Superior temporal gyrus (tissue), 1 donor: Measurements from ENCODE around the gene DPYD.

ENCODE experiments used
- DNase-seq: peaks from one replicate; pipeline ENCODE4 v3.0.0-alpha.2; 2016; ENCODE audit errors: extremely low spot score

The DPYD gene

GRCh38 chr1:97202481-97203380 lies 718.1 kb downstream of the DPYD start:
- peak; percentile 38 for DNase-seq

- peak; percentile 15 for DNase-seq
These were observed 719.2 kb downstream of the DPYD start for GRCh38 chr1:97201641-97202040.

GRCh38 chr1:97200595-97200994 lies 720.2 kb downstream of the DPYD start:
- DNase-seq, result no peak

- no peak for DNase-seq
These were observed 723.9 kb downstream of the DPYD start for GRCh38 chr1:97196825-97197516.

GRCh38 chr1:97192872-97193572 lies 727.8 kb downstream of the DPYD start:
- no peak for DNase-seq

GRCh38 chr1:97190326-97190725 lies 730.5 kb downstream of the DPYD start:
- no peak for DNase-seq

GRCh38 chr1:97186381-97186780 lies 734.5 kb downstream of the DPYD start:
- no peak for DNase-seq

GRCh38 chr1:97174039-97174704 lies 746.7 kb downstream of the DPYD start:
- DNase-seq, result no peak

GRCh38 chr1:97170300-97170699 lies 750.5 kb downstream of the DPYD start:
- peak; percentile 17 for DNase-seq

- DNase-seq, result peak; percentile 12
These were observed 752.8 kb downstream of the DPYD start for GRCh38 chr1:97168056-97168455.

GRCh38 chr1:97167246-97167645 lies 753.6 kb downstream of the DPYD start:
- no peak for DNase-seq

- DNase-seq, result no peak
These were observed 754.2 kb downstream of the DPYD start for GRCh38 chr1:97166626-97167025.

GRCh38 chr1:97164276-97164639 lies 756.6 kb downstream of the DPYD start:
- no peak for DNase-seq

GRCh38 chr1:97163591-97164275 lies 757.1 kb downstream of the DPYD start:
- no peak for DNase-seq

- DNase-seq, result no peak
These were observed 760.0 kb downstream of the DPYD start for GRCh38 chr1:97160818-97161217.

GRCh38 chr1:97159342-97159741 lies 761.5 kb downstream of the DPYD start:
- DNase-seq, result no peak

- DNase-seq, result no peak
These were observed 762.1 kb downstream of the DPYD start for GRCh38 chr1:97158691-97159096.

- no peak for DNase-seq
These were observed 762.8 kb downstream of the DPYD start for GRCh38 chr1:97157991-97158390.

- DNase-seq, result no peak
These were observed 769.2 kb downstream of the DPYD start for GRCh38 chr1:97151651-97152050.

GRCh38 chr1:97145321-97145956 lies 775.4 kb downstream of the DPYD start:
- DNase-seq, result peak; percentile 95

GRCh38 chr1:97144527-97144926 lies 776.3 kb downstream of the DPYD start:
- DNase-seq, result peak; percentile 35
